ENCODE measurements around the gene WFS1.

The WFS1 gene

DNA sequence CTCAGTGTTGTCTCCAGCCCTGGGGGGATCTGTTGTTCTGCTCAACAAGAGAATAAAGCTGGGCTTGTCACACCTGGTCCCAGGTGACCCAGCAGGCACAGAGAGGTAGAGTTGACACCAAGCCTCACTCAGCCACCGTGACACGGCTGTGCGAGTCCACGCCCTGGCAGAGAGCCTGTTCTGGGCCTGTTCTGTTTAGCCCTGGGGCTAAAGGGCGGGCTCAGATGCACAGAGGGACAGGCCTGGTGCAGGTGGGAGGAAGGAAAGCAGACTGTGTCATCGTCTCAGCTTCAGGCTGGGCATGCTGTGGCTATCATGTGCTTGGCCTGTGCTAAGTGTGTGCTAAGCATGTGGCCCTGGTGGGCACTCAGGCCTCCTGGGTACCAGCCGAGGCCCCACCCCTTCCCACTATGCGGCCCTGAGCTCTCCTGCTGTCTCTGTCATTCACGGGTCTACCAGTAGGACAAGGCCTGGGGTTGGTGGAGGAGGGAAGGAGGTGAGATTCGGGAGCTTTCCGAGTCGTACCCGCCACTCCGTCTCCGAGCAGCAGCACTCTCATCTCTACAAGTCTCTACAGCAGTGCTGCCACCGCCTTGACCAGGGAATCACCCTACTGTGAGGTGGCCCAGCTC is 10.8 kb downstream of the WFS1 start:
- no peak for DNase-seq

DNA sequence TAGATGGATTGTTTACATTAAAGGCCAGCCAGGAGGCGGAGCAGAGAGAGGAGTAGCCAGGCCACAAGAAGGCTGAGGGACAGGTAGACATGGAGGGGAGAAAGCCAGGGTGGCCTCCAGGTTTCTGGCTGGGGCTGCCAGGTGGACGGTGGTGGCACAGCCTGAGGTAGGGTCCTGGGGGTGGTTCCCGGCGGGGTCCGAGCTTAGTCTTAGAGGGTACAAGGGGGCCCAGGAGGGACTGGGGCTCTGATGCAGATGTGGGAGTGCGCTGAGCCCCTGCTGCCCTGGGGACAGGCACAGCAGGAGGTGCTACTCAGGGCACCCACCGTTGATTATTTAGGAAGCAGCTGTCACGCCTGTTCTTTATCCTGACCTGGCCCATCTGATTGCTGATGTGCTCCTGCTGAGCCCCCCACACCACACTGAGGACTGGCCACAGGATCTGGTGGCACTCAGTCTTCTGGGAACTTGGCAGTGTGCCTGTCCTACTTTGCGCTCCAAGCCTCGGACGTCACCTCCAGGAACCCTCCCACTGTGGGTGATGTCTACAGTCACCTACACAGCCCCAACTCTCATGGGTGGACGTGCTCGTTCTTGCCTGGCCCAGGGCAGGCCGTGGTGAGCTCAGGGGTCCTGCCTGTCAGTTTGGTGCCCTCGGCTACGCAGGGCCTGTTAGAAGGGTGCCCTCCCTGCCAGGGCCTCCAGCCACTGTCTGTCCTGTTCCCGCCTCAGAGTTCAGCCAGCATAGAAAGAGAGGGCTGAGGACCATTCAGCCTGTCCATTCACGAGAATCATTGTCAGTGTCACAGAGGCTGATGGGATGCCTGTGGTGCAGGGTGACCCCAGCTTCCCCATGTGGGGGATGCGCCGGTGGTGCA is 12.0 kb downstream of the WFS1 start:
- DNase-seq: no peak

DNA sequence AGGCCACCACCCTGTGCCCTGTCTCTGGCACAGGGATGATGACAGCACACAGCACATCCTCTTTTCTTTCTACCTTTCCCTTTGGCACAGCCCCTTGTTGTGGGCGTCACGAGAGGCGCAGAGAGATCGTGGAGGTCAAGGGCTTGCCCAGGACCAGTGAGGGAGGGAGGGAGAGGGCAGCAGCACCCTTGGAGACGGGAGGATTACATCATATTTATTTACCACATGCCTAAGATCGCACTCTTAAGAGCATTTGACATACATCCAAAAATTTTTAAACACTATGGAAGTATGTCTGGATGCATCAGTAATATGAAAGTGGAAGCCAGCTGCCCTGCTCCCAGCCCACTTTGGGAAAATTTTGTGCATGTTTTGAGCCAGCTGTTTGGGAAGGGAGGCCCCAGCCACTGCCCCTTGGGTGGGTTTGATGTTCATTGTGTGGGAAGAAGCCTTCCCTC is 12.7 kb downstream of the WFS1 start:
- no peak for DNase-seq

DNA sequence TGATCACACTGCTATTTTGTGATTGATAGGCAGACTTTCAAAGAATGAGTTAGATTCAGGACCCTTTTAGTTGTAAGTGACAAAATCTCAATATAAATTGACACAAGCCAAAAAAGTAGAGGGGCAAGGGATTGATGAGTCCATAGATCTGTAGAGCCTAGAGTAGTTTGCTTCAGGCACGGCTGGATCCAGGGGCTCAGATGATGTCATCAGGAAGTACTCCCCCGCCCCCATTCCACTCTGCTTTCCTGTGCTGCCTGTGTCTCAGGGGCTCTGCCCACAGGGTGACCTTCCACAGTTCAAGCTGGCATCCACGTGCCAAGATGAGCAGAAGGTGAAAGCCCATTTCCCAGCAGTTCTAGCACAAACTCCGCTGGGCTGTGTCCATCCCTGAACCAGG is 13.6 kb downstream of the WFS1 start:
- no peak for DNase-seq

DNA sequence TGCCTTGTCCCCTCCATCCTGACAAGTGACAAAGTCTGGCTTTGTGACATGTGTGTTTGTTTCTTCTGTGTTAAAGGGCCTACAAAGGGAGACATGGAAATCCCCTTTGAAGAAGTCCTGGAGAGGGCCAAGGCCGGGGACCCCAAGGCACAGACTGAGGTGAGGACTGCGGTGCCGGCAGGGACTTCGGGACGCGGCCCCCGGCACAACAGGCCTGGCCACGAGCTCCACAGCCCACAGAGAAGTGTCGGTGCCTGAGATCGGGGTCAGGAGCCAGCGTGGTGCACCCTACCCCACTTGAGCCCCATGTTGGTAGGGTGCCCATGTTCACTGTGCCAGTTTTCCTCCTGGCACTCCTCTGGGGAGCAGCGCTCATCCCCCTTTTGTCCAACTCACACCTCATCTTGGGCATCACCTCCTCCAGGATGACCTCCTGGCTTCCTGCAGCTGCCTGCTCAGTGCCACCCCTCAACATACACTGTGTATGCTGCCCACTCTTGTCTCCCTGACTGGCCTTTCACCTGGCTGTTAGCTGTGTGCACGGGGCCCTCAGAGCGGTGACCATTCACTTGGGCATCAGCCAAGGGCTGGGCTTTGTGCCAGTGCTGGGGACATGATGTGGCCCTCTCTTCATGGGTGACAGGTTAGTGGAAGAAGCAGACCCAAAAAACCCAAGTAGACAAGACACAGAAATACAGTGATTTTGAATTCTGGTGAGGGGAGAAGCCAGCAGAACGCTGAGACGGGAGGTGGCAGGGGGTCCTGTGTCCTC is 17.6 kb downstream of the WFS1 start:
- DNase-seq: no peak

DNA sequence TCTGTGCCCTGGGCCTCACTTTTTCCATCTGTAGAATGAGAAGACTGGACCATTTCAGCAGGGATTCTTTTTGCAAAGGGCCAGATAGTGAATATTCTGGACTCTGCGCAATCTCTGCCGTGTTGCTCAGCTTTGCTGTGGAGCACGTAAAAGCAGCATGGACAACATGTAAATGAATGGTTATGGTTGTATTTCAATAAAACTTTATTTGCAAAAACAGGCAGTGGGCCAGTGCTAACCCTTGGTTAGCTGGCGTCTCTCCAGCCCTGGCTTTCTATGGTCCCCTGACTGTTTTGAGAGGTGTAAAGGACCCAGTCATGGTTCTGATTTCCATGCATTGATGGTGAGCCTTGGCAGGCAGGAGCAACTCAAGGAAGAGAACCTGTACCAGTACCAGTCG is 18.7 kb downstream of the WFS1 start:
- no peak for DNase-seq

DNA sequence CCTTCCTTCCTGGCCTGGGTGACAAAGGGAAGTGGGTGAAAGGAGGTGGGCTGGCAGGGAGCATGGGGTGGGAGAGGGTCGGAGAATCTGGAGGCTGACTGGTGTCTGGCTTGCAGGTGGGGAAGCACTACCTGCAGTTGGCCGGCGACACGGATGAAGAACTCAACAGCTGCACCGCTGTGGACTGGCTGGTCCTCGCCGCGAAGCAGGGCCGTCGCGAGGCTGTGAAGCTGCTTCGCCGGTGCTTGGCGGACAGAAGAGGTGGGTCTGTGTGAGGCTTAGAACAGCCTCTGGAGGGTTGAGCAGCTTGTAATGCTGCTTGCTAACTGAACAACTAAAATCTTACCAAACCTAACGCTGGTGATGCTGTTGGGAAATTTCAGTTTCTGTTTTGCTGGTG is 19.2 kb downstream of the WFS1 start:
- DNase-seq: no peak

DNA sequence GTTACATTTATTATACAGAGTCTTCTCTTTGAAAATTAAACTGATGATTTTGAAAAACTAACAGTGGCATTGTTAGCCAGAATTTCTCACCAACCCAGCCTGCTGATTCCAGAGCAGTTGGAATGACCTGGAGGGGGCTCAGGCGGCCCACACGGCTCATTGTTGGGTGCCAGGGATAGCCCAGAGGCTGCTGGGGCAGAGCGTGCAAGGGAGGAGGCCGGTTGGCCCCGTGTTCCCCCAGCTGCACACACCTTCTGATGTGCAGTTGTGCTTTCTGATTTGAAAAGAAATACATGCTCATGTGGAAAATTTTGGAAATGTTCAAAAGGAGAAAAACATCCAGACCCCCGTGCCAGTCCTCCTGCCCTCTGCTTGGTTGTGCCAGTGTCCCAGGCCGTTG is 20.6 kb downstream of the WFS1 start:
- no peak for DNase-seq

DNA sequence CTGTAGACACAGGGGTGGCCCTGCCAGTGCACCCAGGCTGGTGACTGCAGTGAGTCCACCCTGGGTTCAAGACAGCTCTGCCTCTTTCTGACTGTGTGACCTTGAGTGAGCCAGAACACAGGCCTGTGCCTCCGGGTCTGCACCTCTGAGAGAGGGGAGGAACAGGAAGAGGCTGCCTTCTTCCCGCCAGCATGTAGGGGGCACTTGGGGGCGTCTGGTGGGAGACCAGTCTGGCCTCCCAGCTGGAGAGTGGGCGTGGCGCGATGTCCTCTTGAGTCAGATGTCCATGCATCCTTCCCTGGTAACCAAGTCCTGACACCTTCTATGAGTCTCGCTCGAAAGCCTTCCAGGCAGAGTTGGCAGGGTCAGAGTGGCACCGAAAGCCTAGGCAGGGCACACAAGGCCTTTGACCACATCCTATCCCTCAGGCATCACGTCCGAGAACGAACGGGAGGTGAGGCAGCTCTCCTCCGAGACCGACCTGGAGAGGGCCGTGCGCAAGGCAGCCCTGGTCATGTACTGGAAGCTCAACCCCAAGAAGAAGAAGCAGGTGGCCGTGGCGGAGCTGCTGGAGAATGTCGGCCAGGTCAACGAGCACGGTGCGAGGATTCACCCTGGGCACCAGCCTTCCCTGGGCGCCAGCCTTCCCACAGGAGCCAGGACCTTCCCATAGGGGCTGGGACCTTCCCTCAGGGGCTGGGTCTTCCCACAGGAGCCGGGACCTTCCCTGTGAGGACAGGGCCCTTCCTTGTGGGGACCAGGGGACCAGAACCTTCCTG is 21.3 kb downstream of the WFS1 start:
- no peak for DNase-seq

DNA sequence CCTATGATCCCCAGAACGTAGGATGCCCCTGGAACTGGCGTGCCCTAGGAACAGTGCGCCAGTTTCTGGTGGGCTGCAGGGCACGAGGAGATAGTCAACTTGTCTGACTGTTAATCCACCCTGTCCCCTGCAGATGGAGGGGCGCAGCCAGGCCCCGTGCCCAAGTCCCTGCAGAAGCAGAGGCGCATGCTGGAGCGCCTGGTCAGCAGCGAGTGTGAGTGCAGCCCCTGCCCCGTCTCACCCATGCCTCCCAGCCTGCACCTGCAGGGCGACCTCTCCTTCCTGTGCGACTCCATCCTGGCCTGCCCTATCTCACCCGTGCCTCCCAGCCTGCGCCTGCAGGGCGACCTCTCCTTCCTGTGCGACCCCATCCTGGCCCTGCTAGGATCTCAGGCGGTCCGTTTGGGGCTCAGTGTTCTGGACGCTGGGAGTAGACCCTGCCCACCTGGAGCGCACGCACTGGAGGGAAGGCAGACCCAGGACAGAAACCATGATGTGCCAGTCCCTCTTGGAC is 22.2 kb downstream of the WFS1 start:
- no peak for DNase-seq

DNA sequence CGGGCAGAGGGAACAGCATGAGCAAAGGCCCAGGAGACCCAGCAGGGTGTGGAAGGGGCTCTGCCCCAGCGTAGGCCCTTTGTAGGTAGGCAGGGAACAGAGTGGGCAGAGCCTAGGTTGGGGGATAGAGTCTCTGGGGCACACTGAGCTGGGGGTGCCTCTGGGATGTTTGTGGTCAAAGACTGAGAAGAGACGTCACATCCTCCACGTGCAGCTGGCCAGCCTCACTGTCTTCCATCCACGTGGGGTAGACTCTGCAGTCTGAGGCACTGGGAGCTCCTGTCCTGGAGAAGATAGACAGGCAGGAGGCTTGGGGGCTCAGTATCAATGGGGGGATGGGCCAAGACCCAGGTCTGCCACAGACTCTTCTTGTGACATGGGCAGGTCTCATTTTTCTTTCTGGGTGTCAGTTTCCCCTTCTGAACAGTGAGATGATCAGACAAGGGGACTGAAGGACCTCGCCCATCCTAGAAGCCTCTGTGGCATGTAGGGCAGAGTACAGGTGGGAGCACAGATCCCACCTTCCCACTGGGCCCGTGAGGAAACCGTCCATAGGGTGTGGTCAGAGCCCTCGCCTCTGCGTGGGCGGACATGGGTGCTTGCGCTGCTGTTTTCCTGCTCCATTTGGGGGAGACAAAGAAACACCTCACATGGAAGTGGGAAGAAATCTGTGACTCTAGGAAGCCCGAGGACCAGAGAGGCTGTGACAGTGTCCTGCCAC is 22.9 kb downstream of the WFS1 start:
- no peak for DNase-seq

DNA sequence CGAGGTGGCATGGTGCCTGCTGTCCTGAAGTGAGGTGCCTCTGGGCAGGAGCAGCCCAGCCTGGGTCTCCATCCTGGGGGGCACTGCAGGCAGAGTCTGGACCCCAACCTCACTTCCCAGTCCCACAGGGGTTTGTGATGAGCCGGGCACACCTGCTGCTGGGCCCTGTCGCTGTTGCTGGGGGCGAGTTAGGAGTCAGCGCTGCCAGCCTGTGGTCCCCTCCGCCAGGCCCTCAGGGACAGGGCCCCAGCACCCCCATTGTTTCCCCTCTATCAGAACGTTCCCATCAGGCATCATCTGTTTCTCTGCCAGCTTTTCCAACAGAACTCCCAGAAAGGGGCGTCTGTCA is 23.4 kb downstream of the WFS1 start:
- DNase-seq: no peak

DNA sequence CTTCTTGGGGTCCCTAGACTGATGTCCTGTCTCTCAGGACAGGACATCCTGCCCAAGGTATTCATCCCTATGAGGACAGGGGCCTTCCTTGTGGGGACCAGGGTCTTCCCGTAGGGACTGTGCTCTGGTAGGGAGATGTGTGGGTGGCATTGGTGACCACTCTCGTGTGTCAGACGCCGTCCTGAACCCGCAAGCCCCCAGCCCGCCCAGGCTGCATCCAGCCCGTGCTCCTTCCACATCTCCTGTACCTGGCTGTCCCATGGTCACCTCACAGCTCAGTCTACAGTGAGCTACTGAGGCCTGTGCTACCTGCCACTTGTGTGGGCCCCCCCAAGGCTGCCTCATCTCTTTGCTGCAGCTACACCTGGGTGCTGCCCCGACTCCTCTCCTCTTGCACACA is 24.0 kb downstream of the WFS1 start:
- DNase-seq: no peak

DNA sequence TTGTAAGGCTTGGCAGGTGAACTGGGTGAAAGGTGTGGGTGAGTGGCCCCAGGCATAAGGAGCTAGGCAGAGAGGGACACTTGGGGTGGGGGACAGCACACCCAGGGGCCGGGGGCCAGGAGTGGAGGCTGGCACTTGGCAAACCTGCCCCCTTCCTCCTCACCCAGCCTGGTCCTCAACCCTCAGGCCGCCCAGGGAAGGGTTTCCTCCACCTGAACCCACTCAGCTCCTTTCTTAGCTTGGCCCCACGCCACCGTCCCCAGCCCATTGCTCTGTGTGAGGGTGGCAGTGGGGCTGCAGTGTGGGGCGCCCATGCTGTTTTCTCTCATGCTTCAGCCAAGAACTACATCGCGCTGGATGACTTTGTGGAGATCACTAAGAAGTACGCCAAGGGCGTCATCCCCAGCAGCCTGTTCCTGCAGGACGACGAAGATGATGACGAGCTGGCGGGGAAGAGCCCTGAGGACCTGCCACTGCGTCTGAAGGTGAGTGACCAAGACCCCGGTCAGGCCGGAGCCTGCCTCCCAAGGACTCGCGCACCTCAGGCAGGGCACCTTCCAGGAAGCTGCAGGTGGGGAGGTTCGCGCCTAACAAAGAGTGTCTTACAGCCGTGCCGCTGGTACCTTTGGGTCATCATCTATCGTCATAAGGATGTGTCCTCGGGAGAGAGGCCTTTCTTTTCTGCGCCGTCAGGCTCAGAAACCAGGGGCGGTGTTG is 25.2 kb downstream of the WFS1 start:
- no peak for DNase-seq

DNA sequence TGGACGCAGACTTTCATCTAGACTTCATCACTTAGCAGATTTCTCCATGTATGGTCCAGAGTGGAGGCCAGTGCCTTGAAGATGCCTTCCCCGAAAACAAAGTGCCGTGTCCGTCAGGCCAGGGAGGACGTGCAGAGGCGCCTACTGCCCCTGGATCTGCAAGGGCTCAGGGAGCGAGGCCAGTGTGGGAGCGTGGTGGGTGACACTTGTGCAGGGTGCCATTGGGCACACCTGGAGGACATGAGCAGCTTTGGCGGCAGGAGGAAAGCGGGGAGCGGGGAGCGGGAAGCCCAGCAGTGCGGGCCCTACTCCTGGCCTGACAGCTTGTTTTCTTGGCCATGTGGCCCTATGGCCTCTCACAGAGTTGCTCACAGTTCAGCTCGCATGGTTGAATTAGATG is 25.8 kb downstream of the WFS1 start:
- DNase-seq: no peak

DNA sequence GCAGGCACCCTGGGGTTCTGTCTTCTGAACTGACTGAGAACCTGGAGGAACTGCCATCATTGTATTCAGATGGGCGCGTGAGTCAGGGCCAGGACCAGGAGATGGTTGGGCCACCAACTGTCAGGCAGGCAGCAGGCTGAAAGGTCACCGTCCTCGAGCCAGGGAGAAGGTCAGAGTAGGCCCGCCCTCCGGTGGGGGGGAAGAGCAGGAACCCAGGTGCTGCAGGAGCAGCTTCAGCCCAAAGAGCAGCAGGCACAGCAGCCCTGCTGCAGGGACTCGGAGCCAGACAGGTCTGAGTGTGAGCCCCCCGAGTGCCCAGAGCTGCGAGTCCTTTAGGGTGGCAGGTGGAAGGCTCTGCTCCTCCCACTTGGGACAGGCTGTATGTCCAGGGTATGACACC is 26.4 kb downstream of the WFS1 start:
- no peak for DNase-seq

DNA sequence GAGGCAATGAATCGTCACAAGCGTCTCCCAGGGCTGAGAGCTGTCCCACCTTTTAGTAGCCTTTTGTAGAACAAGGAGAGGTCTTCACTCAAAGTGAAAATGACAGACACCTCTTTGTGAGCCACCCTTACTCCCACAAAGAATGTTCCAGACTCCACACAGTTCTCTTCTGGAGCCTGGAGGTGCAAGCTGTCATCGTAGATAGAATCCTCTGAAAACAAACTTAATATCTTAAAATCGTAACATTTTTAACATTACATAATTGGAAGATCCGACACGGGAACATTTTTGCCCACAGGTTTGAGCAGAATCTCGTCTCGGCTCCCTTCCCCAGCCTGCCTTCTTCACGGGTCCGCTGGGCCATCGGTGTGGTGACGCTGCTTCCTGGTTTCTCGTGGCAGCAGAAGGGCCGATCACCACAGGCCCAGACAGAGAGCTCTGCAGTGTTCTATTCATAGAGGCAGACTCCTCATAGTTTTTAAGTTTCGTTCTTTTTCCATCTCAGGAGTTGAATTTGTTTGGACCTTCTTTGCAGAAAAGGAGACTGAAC is 27.7 kb downstream of the WFS1 start:
- no peak for DNase-seq

DNA sequence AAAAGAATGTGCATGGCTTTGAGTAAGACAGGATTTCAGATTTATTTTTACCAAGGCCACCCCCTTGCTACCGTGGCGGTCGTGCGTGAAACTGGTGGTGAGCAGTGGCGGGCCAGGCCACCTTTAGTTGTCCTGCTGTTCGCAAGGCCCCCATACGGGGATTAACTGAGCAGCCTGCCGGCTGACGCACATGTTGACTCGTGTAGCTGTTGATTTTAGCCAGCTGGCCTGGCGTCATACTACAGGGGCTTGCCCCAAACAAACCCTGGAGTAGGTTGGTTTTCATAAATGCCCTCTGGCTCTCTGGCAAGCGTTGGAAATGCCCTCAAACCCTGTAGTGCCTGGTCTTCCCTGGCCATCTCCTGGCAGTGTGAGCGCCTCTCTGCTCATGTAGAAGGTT is 28.4 kb downstream of the WFS1 start:
- DNase-seq: no peak

DNA sequence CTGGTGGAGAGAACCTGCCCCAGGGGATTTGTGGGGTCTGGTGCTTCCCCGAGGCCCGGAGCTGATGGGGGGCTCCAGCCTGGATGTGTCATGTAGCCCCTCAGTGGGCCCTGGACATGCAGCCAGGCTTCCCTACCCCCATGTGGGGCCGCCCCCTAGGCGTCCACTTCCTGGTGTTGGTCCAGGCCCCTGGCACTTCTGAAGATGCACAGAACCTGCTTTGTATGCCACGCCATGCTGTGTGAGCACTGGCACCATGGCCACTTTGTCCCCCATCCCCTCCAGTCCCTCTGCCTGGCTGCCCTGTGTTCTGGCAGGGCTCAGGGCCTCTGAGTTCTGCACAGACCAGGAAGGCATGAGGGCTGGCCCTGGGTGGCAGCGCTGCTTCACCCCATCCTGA is 29.2 kb downstream of the WFS1 start:
- no peak for DNase-seq

DNA sequence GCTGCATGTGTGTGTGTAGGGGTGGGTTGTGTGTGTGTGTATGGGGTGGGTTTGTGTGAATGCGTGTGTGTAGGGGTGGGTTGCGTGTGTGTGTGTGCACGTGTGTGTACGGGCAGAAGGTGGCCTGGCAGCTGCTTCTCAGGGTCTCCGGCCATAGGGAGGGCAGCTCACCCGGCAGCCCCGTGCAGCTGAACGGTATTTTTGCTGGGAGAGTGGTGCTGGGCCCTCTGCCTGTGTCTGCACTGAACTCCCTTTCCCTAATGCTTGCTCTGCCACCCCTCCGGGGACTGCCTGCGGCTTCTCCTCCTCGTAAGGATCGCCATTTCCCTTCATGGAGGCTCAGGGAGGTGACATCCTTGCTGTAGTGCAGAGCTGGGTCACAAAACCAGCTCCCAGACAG is 30.2 kb downstream of the WFS1 start:
- DNase-seq: no peak

DNA sequence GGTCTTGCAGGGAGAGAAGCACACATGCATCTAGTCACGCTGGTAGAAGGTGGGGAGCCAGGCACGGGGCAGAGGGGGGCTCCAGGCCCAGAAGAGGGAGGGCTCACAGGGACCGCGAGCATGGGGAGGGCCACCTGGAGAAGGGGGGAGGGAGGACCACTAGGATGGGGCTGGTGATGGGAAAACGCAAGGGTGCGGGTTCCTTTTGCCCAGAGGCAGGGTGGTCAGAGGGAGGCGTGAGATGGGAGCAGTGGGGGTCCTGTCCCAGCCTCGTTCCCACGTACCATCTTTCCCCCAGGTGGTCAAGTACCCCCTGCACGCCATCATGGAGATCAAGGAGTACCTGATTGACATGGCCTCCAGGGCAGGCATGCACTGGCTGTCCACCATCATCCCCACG is 30.7 kb downstream of the WFS1 start:
- DNase-seq: no peak
